PC-9 (cell line): ENCODE data around the gene FAF1. TPM values are rescaled to one million over a fixed set of nuclear protein-coding genes. Genes with fewer than 3 reads are reported as not detected.

Experiments used
- BruUV-seq: library from RNA; stranded (reverse); fragments of 400-500 nt; replicated peaks from 2 replicates; lab custom pipeline; 2021; lab: Mats Ljungman, UMichigan
- CTCF ChIA-PET: fragments of 300-600 bp; sonication (Branson Sonifier 250); formaldehyde crosslinking; loops from one replicate; lab custom pipeline; 2022; ENCODE audit warnings: antibody characterized with exemption; lab: Charles Lee
- POLR2A ChIA-PET: fragments of 300-600 bp; sonication (Branson Sonifier 250); formaldehyde crosslinking; loops from one replicate; lab custom pipeline; 2022; ENCODE audit warnings: antibody characterized with exemption; ENCODE audit not compliant: unreplicated experiment; lab: Charles Lee
- DNase-seq, 2 experiments: peaks; one replicate each; pipeline versions ENCODE4 v3.0.0 to v3.0.0-alpha.2; 2015 to 2022; ENCODE audit warnings: mixed read lengths in 1 of 2
- H2AFZ ChIP-seq: fragments of 200-600 bp; sonication (generic); 2 replicates; pipeline ENCODE4 v1.8.1; 2017; ENCODE audit warnings: antibody characterized with exemption
- H3F3A ChIP-seq: fragments of 200-600 bp; sonication (generic); 2 replicates; pipeline ENCODE4 v1.8.1; 2017; ENCODE audit warnings: antibody characterized with exemption, mild to moderate bottlenecking, low read depth; ENCODE audit not compliant: insufficient read depth
- H3K27ac ChIP-seq: fragments of 200-600 bp; sonication (generic); 2 replicates; pipeline ENCODE4 v1.6.1; 2016; ENCODE audit warnings: mixed run types
- H3K27me3 ChIP-seq: fragments of 200-600 bp; sonication (generic); 2 replicates; pipeline ENCODE4 v1.6.1; 2016; ENCODE audit warnings: low read depth, mixed run types; ENCODE audit not compliant: insufficient read depth
- H3K36me3 ChIP-seq: fragments of 200-600 bp; sonication (generic); 2 replicates; pipeline ENCODE4 v1.6.1; 2016; ENCODE audit warnings: low read depth, mixed run types
- H3K4me1 ChIP-seq: fragments of 200-600 bp; sonication (generic); replicated peaks from 2 replicates; pipeline ENCODE4 v1.6.1; 2016; ENCODE audit warnings: mixed run types; ENCODE audit not compliant: insufficient read depth
- H3K4me2 ChIP-seq: fragments of 200-600 bp; sonication (generic); 2 replicates; pipeline ENCODE4 v1.6.1; 2017; ENCODE audit warnings: mixed run types
- H3K4me3 ChIP-seq: fragments of 200-600 bp; sonication (generic); 2 replicates; pipeline ENCODE4 v1.6.1; 2016; ENCODE audit warnings: mixed run types
- H3K79me2 ChIP-seq: fragments of 200-600 bp; sonication (generic); 2 replicates; pipeline ENCODE4 v1.6.1; 2017; ENCODE audit warnings: low read depth, mixed run types
- H3K9me2 ChIP-seq: fragments of 200-600 bp; sonication (generic); 2 replicates; pipeline ENCODE4 v1.8.1; 2017; ENCODE audit warnings: mild to moderate bottlenecking; ENCODE audit not compliant: insufficient read depth
- H3K9me3 ChIP-seq: fragments of 200-600 bp; sonication (generic); 2 replicates; pipeline ENCODE4 v1.8.1; 2016; ENCODE audit warnings: low read depth; ENCODE audit not compliant: insufficient read depth
- H4K20me1 ChIP-seq: fragments of 200-600 bp; sonication (generic); 2 replicates; pipeline ENCODE4 v1.8.1; 2017; ENCODE audit not compliant: insufficient read depth
- EZH2 ChIP-seq: fragments of 200-600 bp; sonication (generic); IDR thresholded peaks from 2 replicates; pipeline ENCODE4 v1.8.0; 2017; ENCODE audit warnings: antibody characterized with exemption, low read depth
- intact Hi-C: fragments of 100-400 bp; cut with micrococcal nuclease; formaldehyde crosslinking; loops from one replicate; pipeline ENCODE4 v1.10.0; 2022; ENCODE audit not compliant: unreplicated experiment
- total RNA-seq: library from RNA; stranded (reverse); gene quantifications from 2 replicates; pipeline ENCODE4 v1.2.3, GENCODE V29; 2021
- TF ChIP-seq, protein P1 (sequence below): fragments of 200-600 bp; sonication (generic); conservative IDR thresholded peaks from 2 replicates; pipeline ENCODE4 v1.6.1; 2017; ENCODE audit warnings: mixed run types, antibody characterized with exemption, mild to moderate bottlenecking, moderate library complexity

The FAF1 gene
- total RNA-seq, 1 experiment from 2014 or later, result 105 TPM

DNA sequence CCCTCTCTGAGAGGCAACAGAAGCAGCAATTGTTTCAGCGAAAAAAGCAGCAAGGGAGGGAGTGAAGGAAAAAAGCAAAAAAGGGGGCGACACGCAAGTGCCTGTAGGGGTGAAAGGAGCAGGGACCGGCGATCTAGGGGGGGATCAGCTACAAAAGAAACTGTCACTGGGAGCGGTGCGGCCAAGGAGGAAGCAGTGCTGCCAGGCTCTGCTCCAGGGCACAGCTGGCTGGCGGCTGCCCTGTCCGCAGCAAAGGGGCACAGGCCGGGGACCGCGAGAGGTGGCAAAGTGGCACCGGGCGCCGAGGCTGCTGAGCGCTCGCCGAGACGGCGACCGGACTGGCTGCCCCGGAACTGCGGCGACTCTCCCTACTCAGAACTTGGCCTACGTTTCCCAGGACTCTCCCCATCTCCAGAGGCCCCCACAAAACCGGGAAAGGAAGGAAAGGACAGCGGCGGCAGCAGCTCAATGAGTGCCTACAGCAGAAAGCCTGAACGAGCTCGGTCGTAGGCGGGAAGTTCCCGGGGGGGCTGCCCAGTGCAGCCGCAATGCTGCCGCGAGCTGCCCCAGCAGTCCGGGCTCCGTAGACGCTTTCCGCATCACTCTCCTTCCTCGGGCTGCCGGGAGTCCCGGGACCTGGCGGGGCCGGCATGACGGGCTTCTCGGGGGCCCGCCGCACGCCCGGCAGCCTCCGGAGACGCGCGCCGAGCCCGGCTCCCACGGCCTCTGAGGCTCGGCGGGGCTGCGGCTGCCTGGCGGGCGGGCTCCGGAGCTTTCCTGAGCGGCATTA lies 8.9 kb upstream of the FAF1 start:
- TSS peak; percentile 48 for BruUV-seq
- Histone ChIP-seq H3K27ac (peak overlapping the region; percentile 24; the same call in 1 of the 2 replicates), H3K79me2 (no peaks in the 10 kb centered on the region), H3K4me3 (peak overlapping the region; percentile 86), H3K4me2 (peak overlapping the region; percentile 82), H3F3A (peaks cover 18% of the 10 kb centered on the region), H3K4me1 (peaks cover 24% of the 10 kb centered on the region), H3K27me3 (no peaks in the 10 kb centered on the region), H3K36me3 (no peaks in the 10 kb centered on the region), H4K20me1 (no peaks in the 10 kb centered on the region), H3K9me3 (no peaks in the 10 kb centered on the region), H3K9me2 (no peaks in the 10 kb centered on the region), H2AFZ (peak overlapping the region; percentile 99)
- CTCF ChIA-PET, result interaction anchor here (0.6 kb wide), 2 partner anchors 247 to 639 kb away, joined by 4 to 5 read pairs; no protein-coding TSS in a partner anchor
- POLR2A ChIA-PET, result interaction anchor here (0.5 kb wide), 1 partner anchor 95 kb away, joined by 3 read pairs; no protein-coding TSS in a partner anchor
- DNase-seq, result peak in 1 of 2 experiments; percentile 56
- intact Hi-C loops, result loop anchor here (1.0 to 5.0 kb wide), 3 partner anchors 9 to 168 kb away; partner anchors contain the start of gene FAF1
- TF ChIP-seq, protein P1, sequence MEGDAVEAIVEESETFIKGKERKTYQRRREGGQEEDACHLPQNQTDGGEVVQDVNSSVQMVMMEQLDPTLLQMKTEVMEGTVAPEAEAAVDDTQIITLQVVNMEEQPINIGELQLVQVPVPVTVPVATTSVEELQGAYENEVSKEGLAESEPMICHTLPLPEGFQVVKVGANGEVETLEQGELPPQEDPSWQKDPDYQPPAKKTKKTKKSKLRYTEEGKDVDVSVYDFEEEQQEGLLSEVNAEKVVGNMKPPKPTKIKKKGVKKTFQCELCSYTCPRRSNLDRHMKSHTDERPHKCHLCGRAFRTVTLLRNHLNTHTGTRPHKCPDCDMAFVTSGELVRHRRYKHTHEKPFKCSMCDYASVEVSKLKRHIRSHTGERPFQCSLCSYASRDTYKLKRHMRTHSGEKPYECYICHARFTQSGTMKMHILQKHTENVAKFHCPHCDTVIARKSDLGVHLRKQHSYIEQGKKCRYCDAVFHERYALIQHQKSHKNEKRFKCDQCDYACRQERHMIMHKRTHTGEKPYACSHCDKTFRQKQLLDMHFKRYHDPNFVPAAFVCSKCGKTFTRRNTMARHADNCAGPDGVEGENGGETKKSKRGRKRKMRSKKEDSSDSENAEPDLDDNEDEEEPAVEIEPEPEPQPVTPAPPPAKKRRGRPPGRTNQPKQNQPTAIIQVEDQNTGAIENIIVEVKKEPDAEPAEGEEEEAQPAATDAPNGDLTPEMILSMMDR, result no peak
- TF ChIP-seq EZH2, result no peak

DNA sequence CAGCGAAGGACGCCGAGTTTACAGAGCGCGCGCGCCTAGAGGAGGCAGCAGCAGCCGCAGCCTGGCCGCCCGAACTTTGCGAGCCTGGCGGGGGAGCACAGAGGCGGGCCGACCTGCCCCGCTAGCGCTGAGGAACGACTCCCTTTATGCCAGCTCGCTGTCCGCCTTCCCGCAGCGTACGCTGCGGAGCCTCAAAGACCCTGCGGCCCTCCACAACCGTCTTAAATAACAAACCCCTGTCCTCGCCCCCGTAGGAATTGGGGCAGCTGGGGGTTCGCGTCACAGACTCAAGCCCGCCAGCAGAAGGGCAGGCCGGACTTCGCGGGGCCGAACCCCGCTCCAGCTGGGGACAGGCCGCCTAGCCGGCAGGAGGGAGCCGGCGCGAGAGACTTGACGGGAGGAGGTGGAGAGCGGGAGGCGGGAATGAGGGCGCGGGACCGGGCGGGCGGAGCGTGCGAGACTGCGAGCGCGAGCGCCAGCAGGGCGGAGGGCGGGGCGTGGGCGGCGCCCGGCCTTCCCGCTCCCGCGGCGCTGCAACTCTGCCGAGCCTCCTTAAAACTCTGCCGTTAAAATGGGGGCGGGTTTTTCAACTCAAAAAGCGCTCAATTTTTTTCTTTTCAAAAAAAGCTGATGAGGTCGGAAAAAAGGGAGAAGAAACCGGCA lies 8.2 kb upstream of the FAF1 start:
- H4K20me1 ChIP-seq, result no peaks in the 10 kb centered on the region
- no peaks in the 10 kb centered on the region for H3K9me3 ChIP-seq
- H3K27me3 ChIP-seq, result no peaks in the 10 kb centered on the region
- peak; percentile 68 to 93 for DNase-seq
- H3K4me2 ChIP-seq, result peak overlapping the region; percentile 82
- TSS peak; percentile 90 for BruUV-seq
- TF ChIP-seq, protein P1, result peak; percentile 38; the same call in 1 of the 2 replicates
- TF ChIP-seq EZH2, result no peak
- ChIA-PET CTCF (no interaction called here), POLR2A (no interaction called here)
- H2AFZ ChIP-seq, result peak overlapping the region; percentile 99
- H3K79me2 ChIP-seq, result no peaks in the 10 kb centered on the region
- H3K4me3 ChIP-seq, result peak overlapping the region; percentile 86
- H3K27ac ChIP-seq, result peak overlapping the region; percentile 62
- no peaks in the 10 kb centered on the region for H3K9me2 ChIP-seq
- peaks cover 18% of the 10 kb centered on the region for H3F3A ChIP-seq
- H3K4me1 ChIP-seq, result peaks cover 24% of the 10 kb centered on the region
- intact Hi-C loops, result loop anchor here (1.0 to 5.0 kb wide), 3 partner anchors 8 to 169 kb away; partner anchors contain the start of gene FAF1
- no peaks in the 10 kb centered on the region for H3K36me3 ChIP-seq

DNA sequence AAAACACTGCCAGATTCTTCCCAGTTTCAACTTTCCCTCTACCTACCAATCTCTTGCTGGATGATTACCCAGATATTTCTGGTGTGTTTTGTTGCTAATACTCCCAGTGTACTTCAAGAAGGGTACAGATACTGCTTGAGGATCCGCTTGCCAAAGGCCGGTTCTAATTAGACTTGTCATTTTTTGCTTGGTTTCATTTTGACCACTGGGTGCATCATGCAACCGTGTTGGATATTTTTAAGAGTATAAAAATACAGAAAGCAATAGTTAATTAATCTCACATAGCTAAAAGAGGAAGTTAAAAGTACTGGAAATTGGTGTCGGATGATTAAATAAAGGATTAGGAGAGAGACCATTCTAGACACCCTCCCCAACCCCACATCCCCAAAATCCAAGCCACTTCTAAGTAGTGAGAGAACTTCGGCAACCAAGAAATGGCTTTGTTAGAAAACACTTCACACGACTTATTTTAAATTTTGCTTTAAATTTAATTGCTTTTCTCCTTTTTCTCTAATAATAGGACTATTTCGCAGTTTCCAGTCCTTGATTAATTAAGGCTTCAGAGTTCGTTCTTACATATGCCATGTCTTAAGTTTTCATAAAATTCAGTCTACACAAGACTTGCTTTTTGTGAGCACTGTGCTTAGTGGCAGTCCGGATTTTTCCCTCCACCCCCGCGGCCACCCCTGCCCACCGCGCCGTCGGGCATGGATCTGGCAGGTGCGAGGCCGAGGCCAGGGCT lies 7.5 kb upstream of the FAF1 start:
- H3K79me2 ChIP-seq, result no peaks in the 10 kb centered on the region
- H3K4me2 ChIP-seq, result peak overlapping the region; percentile 82
- DNase-seq, result no peak
- BruUV-seq, result no TSS peak
- H2AFZ ChIP-seq, result peak overlapping the region; percentile 99
- peak overlapping the region; percentile 62 for H3K27ac ChIP-seq
- H3K9me2 ChIP-seq, result no peaks in the 10 kb centered on the region
- TF ChIP-seq, protein P1, result peak; percentile 51; the same call in 1 of the 2 replicates
- no peak for TF ChIP-seq EZH2
- peaks cover 18% of the 10 kb centered on the region for H3F3A ChIP-seq
- CTCF ChIA-PET, result no interaction called here
- POLR2A ChIA-PET, result no interaction called here
- peaks cover 24% of the 10 kb centered on the region for H3K4me1 ChIP-seq
- intact Hi-C loops, result loop anchor here (1.0 to 5.0 kb wide), 3 partner anchors 7 to 170 kb away; partner anchors contain the start of gene FAF1
- no peaks in the 10 kb centered on the region for H3K9me3 ChIP-seq
- H3K4me3 ChIP-seq, result peak overlapping the region; percentile 86
- no peaks in the 10 kb centered on the region for H4K20me1 ChIP-seq
- H3K36me3 ChIP-seq, result no peaks in the 10 kb centered on the region
- no peaks in the 10 kb centered on the region for H3K27me3 ChIP-seq
